SKM-1 treated with dmso at 0.1 percent for 144 hours (cell line): ENCODE results near the gene A3GALT2.
"Not testable (repeated sequence)": the region's sequence is repeated elsewhere in the genome, so short reads cannot be mapped to it uniquely, and the experiment has no call there.

ENCODE experiments used
- DNase-seq: peaks from one replicate; lab custom pipeline; 2025; ENCODE audit not compliant: unreplicated experiment; lab: John Stamatoyannopoulos, UW

A3GALT2 gene

DNA sequence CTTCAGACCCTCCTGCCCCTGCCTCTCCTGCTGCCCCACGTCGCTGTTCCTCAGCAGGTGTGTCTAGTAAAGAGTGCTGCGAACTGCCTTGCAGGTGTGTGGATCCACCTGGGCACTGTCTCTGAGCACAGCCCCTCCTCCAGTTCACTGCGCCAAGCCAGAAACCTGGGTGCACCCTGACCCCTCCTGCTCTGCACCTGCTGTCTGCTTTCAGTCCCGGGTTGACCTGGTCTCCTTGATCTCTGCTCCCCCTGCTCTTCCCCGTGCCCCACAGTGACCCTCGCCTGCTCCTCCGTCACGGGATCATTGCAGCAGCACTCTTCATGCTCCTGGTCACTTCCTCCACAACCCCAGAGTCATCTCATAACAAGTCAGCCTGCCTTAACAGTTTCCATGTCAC, 6.5 kb downstream of the A3GALT2 start:
- DNase-seq, result no peak

DNA sequence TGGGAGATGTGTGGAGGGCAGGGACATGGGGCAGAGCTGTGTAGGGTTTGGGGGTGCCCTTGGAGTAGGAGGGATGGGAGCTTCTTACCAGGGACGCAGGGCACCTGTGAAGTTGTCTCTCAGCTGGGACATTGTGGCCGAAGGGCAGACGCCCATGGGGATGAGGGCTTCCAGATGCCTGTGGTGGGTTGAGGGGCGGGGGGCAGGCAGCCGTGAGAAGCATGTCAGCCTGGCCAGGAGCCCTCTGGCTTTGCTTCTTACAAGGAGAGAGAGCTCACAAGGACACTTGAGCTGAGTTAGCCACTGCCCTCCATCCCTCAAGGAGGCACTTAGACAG, 8.5 kb downstream of the A3GALT2 start:
- no peak for DNase-seq

DNA sequence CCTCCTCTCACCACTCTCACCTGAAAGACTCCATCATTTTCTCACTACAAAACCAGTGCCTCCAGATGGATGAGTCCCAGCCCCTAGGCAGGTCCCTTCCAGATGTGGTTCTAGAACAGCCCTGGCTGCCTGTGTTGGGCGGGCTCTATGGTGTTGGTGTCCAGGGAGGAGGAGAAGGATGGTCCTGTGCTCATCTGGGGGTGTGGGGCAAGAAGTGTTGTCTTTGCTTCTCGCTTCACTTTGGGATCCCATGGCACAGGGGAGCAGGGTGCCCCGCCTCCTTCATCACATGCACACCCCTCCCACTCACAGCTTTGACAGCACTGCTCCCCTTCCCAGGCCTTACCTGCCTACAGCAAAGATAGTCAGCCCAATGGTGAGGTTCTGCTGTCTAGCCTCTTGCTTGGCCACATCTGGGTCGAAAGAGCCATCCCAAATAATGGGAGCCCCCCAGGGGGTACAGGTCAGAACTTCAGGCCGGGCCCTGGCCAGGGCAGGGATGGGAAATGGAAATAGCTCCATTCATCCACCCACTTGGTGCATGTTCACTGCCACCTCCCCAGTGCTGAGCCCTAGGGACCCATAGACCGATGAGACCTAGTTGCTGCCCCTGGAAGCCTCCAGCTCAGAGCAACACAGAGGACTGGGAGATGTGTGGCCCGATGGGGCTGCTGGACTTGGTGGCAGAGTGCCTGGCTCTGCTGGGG, 9.0 kb downstream of the A3GALT2 start:
- no peak for DNase-seq

DNA sequence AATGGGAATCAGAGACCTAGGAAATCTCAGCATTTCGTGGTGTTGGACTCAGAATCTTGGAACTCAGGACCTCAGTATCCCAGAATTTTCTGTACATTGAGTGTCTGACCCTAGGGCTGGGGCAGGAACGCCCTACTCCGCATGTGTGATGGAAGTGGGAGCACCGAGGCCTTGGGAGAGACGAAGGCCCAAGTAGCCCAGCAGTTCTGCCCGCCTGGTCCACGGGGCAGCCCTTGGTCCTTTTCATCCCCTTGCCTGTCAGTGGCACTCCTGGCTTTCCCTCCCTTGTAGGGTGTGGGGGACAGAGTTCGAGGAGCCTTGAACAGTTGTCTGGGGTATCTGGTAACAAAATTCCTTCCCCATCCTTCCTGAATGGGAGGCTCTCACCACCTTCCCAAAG, 10.2 kb downstream of the A3GALT2 start:
- no peak for DNase-seq

DNA sequence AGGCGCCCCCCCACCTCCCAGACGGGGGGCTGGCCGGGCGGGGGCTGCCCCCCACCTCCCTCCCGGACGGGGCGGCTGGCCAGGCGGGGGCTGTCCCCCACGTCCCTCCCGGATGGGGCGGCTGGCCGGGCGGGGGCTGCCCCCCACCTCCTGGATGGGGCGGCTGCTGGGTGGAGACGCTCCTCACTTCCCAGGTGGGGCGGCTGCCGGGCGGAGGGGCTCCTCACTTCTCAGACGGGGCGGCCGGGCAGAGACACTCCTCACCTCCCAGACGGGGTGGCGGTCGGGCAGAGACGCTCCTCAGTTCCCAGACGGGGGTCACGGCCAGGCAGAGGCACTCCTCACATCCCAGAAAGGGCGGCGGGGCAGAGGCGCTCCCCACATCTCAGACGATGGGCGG, 11.5 kb downstream of the A3GALT2 start:
- DNase-seq, result not testable (repeated sequence)

DNA sequence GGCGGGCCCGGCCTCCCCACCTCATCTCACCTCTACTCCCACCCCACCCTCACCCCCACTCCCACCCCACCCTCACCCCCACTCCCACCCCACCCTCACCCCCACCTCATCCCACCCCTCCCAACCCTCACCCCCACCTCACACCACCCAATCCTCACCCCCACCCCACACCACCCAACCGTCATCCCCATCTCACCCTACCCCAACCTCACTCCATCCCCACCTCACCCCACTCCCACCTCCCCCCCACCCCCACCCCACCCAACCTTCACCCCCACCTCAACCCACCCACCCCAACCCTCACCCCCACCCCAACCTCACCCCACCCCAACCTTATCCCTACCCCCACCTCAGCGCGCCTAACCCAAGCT, 13.4 kb downstream of the A3GALT2 start:
- DNase-seq, result no peak

DNA sequence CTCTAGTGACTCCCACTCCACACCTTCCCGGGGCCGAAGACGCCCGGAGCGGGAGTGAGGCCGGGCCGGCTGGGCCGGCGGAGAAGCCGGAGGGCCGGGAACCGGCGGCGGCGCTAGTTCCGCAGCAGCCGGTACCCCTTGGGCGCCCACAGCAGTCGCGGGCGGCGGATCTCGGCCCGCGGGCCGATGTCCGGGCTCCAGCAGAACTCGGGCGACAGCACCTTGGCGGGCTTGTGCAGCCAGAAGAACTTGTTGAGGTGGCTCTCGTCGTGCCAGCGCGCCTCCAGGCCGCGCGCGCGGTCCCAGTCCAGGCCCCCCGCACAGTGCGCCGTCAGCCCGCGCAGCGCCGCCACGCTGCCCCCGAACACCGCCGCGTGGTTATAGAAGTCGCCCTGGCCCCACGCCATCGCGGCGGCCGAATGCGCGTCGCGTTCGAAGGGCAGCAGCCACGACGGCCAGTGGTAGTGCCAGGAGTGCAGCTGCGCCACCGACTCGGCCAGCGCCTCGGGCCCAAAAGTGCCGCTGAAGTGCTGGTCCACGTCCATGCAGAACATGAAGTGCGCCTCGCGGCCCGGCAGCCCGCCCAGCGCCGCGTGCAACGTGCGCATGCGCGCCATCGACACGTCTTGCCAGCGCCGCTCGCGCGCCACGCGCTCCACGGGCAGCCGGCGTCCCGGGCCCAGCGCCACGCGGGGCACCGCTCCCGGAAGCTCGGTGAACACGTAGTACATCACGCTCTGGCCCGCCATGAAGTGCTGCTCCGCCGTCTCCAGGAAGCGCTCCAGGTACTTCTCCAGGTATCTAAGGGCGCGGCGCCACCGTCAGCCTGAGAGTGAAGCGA, 14.0 kb downstream of the A3GALT2 start:
- no peak for DNase-seq

DNA sequence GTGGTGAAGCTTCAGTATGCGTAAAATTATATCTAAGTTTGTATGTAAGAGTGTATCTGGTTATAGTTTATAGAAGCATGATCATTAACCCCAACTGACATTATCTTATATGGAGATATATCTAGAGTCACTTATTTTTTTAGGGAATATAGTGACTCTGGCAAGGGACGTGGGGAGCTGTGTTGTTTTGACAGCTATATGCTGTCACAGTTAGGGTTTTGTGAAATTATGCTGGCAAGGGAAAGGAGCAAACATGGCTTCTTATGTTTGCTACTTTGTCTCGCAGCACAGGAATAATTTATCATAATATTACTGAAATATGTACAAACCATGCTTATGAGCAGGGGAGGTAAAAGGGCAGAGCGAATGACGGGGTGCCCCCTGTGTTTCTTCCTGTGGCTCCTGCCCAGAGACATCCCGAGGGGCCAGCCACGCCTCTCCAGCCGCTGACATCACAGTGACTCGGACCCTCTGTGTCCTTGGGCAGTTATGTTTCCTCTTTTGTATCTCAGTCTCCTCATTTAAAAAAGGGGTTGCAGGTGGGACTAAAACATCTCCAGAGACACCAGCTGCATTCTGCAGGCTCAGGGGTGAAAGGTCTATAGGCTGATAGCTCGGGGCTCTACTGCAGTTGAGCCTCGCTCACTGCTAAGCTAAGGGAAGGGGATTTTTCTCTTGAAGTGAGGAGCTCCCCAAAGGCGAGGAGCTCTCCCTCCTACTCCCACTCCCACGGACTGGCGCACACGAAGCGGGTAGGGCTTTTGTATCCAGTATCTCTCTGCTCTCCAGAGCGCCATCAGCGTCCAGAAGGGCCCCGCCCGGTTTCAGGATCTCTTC, 14.9 kb downstream of the A3GALT2 start:
- no peak for DNase-seq

DNA sequence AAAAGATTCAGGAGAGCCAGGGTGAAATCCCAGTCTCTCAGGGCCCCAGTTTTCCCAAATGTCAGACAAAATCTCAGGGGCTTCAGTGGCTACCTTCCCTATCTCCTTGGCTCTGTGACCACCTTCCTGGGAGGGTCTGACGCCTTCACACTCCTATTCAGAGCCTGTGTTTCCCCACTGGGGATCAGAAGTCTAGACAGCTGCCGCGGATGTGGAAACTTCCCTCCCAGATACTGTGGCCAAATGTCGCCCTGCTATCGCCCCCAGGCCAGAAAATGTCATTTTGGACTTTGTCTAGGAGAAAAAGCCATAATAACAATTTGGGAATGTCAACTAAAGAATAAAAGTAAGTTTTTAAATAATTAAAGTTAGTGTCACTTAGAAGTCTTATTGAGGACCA, 15.9 kb downstream of the A3GALT2 start:
- DNase-seq, result no peak

DNA sequence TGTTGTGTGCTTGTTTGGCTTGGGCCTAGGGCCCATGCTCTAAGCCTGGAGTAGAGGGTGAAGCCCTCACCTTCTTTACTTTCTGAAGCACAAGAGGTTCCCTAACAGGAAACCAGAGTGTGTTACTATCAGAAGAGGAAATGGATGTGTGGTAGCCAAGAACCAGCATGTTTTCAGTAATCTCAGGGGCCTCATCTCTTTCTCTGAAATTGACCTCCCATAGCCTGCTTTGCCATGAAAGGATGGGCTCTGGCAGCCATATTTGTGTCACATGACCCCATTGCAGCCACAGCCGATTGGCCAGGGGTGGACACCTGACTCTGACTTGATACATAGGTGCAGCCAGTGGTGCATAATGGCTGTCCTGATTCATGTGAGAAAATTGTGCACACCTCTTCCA, 18.6 kb downstream of the A3GALT2 start:
- DNase-seq, result no peak

DNA sequence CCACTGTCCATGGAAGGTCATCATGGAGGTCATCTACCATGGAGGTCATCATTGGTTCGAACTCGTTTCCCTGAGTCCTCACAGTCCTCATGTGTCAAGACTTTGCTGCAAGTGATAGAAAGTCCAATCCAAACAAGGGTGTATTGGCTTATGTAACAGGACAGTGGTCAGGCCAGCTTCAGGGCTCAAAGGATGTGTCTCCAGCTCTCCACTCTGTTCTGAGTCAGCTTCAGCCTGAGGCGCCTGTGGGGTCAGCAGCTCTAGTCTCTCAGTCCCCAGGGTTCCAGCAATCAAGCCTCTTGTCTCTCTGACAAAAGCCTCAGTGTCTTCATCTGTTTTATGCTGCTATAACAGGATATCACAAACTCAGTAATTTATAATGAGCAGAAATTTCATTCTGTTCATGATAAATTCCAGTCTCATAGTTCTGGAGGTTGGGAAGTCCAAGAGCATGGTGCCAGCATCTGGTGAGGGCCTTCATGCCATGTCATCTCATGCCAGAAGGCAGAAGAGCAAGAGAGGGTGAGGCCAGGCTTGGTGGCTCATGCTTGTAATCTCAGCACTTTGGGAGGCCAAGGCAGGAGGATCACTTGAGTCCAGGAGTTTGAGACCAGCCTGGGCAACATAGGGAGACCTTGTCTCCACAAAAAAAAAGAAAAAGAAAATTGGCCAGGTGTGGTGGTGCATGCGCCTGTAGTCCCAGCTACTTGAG, 19.5 kb downstream of the A3GALT2 start:
- DNase-seq, result no peak

DNA sequence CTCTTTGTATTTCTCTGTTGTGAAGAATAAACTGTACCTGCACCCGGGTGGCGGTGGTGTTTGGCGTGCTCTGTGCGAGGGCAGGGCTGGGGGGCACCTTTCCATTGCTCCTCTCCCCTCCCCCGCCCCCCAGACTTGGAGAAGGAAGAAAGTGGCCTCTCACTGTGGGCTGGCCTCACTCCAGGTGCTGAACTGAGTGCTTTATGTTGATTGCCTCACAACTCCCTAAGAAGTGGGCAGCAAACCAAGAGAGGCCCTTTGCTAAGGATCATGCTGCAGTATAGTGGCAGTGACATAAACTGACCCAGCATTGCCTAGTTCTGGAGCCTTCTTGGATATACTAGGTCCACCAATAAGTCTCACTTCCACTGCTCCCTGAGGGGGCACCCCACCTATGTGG, 20.2 kb downstream of the A3GALT2 start:
- DNase-seq, result no peak

DNA sequence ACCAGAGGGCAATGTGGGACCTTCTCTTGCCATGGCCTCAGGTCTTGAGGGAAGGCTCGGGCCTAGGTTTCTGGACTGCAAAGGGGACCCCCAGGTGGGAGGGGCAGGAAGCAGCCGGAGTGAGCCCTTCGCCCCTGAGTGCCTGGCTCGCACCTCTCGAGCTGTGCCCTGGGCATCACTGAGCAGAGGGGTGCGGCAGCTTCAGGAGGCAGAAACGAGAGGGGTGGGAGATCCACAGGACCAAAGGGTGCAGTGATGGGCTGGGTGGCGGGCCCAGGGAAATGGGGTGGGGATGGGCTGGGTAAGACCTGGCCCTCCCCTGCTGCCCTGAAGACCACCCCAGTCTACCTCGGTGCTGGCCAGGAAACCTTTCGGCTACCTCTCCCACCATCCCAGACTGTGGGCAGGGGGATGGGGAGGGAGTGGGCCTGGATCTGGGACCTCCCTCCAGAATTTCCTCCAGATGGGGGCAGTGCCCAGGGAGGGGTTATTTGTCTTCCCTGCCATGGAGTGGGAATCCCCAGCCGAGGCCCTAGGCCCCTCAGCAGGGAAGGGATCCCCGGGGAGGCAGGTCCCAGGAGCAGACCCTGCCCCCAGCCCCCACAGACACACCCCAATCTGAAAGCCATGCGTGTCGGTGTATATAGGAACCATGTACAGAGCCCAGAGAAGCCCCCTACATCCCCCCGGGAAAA, 21.3 kb downstream of the A3GALT2 start:
- DNase-seq, result no peak

DNA sequence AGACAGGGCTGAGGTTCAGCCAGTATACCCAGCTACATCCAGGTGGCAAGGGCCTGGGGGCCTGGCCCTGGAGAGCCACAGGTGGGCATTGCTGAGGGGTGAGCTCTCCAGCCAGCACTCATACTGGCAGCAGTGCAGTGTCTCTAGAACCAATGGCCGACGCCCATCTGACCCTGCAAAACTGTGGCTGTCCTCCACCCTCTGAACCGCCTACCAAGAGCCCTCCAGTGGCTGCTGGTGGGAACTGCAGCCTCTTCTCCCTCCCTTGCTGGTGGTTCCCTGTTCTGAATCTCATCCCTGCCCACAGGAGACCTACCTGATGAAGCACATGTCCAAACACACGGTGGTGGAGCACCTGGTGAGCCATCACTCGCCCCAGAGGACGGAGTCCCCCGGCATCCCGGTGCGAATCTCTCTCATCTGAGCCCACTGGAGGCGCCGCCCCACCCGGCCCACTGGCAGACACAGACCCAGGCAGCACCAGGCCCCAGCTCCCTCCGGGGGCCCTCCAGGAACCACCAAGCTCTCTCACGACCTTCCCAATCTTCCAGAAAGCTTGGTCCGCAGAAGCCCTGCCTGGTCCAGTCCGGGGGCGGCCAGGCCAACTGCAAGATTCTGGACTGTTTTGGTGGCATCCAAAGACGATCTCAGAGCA, 22.1 kb downstream of the A3GALT2 start:
- DNase-seq, result peak; percentile 58

DNA sequence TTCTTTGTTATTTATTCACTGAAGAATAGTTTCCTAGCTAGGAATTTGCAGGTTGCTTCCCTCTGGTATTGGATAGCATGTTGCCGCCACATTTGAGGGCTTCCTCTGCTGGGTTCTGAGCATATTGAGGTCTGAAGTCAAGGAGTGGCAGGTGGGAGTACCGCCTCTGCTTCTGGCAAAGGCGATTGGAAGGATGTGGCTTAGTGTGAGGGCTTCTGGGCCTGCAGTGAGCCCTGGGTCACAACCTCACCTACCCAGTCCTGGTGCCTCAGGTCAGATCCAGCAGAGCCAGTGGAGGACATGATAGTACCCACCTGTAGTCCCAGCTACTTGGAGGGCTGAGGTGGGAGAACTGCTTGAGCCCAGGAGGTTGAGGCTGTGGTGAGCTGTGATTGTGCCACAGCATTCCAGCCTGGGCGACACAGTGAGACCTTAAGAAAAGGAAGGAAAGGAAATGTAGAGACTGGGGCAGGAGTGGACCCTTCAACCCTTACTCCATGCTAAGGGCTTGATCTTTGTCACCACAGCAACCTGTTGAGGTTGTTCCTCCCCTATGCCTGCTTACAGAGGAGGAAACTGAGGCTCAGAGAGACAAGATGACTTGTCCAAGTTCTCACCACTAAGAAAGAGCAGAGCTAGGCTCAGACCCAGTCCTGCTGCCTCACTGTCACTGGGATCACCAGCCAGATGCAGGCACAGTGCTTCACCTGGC, 22.8 kb downstream of the A3GALT2 start:
- no peak for DNase-seq

DNA sequence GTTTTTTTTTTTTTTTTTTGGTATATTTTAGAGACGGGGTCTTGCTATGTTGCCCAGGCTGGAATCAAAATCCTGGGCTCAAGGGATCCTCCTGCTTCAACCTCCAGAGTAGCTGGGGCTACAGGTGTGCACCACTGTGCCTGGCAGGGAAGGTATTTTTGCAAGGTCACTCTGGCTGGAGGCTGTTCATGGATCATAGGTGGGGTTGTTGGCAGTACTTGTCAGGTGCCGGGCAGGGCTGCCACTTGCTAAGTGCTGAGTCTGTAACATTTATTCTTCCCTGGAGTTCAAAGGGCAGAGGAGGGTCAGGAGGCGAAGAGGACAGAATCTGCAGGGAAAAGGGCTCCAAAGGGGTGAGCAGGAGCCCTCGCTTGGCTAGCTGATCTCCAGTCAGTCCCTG, 24.1 kb downstream of the A3GALT2 start:
- no peak for DNase-seq

DNA sequence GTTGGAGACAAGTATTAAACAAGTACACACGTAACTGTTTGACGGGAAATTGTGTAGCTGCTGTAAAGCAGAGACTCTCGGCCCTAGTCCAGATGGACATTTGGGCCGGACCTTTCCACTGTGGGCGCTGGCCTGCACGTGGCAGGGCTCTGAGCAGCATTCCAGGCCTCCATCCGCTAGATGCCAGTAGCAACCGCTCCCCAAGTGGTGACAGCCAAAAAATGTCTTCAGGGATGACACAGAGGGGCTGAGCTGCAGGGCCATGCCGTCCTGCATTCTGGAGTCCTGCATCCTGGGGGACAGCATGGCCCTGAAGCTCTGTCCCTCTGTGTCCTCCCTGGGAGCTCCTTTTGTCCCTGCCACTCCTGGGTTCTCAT, 24.8 kb downstream of the A3GALT2 start:
- DNase-seq, result no peak

DNA sequence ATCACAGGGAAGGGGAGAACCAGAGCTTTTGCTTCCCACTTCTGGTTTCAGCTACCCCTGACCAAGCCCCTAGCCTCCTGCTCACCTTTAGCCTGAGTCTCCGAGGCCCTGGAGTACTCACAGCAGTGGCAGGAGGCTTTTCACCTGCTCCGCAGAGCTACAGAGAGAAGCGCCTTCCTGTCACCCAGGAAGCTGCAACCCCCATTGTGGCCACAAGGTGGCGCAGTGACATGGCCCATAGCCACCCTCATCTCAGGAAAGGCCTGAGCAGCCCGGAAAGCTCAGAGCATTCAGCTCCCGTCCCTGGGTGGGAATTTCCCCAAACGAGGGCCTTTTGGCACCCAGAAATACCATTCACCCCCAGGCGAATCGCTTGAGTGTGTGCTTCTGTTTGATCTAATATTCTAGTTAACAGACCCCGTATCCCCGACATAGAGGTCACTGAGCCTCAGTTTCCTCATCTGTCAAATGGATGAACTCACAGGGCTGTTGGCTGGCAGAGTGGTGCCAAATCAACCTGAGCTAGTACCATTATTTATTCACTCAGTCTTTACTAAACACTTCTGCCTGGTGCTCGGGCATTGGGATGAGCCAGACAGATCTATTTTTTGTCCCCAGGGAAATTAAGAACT, 25.3 kb downstream of the A3GALT2 start:
- peak; percentile 29 for DNase-seq

DNA sequence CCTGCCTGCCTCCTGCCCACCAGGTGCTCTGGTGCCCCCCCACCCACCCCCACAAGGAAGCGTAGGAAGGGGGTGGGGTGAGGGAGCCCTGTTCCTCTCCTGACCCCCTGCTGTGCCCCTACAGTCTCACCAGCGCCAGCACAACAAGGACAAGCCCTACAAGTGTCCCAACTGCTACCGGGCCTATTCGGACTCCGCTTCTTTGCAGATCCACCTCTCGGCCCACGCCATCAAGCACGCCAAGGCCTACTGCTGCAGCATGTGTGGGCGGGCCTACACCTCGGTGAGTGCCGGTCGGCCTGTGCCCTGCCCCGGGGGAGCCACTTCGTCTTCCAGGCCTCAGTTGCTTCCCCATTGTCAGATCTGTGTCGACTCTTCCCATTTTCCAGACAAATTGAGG, 25.9 kb downstream of the A3GALT2 start:
- DNase-seq, result no peak
